PC-3 (cell line): ENCODE measurements around the gene ADGRG3. TPM values are rescaled to one million over a fixed set of nuclear protein-coding genes. Genes with fewer than 3 reads are reported as not detected.

ENCODE experiments used
- ATAC-seq: fragments of 200-7000 bp; cut with Tn5 transposase; 2 replicates; pipeline ENCODE4 v1.9.1; 2020; ENCODE audit warnings: mild to moderate bottlenecking, moderate library complexity
- BruUV-seq: library from RNA; stranded (reverse); fragments of 400-500 nt; replicated peaks from 2 replicates; lab custom pipeline; 2021; lab: Mats Ljungman, UMichigan
- CTCF ChIA-PET: fragments of 300-600 bp; sonication (Branson Sonifier 250); formaldehyde crosslinking; loops from one replicate; lab custom pipeline; 2022; ENCODE audit warnings: antibody characterized with exemption; lab: Charles Lee
- POLR2A ChIA-PET: fragments of 300-600 bp; sonication (Branson Sonifier 250); formaldehyde crosslinking; loops from one replicate; lab custom pipeline; 2022; ENCODE audit warnings: antibody characterized with exemption; ENCODE audit not compliant: unreplicated experiment; lab: Charles Lee
- DNase-seq: peaks from one replicate; pipeline ENCODE4 v3.0.0-alpha.2; 2015
- H2AFZ ChIP-seq: fragments of 300-600 bp; sonication (generic); 2 replicates; pipeline ENCODE4 v1.6.0; 2016; ENCODE audit warnings: antibody characterized with exemption, low read length
- H3F3A ChIP-seq: fragments of 300-600 bp; sonication (generic); one replicate; pipeline ENCODE4 v1.6.0; 2017; ENCODE audit warnings: antibody characterized with exemption, low read length, control low read depth, mild to moderate bottlenecking; ENCODE audit not compliant: unreplicated experiment
- H3K27ac ChIP-seq: fragments of 300-600 bp; sonication (generic); 2 replicates; pipeline ENCODE4 v1.5.1; 2016; ENCODE audit warnings: mild to moderate bottlenecking, low read length
- H3K27me3 ChIP-seq: fragments of 300-600 bp; sonication (generic); 2 replicates; pipeline ENCODE4 v1.6.1; 2016; ENCODE audit warnings: low read length, mixed read lengths
- H3K36me3 ChIP-seq: fragments of 300-600 bp; sonication (generic); 2 replicates; pipeline ENCODE4 v1.6.1; 2016; ENCODE audit warnings: low read depth, mixed run types, low read length, mixed read lengths
- H3K4me1 ChIP-seq: fragments of 300-600 bp; sonication (generic); 2 replicates; pipeline ENCODE4 v1.5.1; 2016; ENCODE audit warnings: low read length; ENCODE audit not compliant: insufficient read depth
- H3K4me2 ChIP-seq: fragments of 300-600 bp; sonication (generic); 2 replicates; pipeline ENCODE4 v1.6.0; 2016; ENCODE audit warnings: low read length
- H3K4me3 ChIP-seq: fragments of 300-600 bp; sonication (generic); 2 replicates; pipeline ENCODE4 v1.5.1; 2016; ENCODE audit warnings: mild to moderate bottlenecking, low read length, mixed read lengths
- H3K79me2 ChIP-seq: fragments of 300-600 bp; sonication (generic); 2 replicates; pipeline ENCODE4 v1.6.1; 2017; ENCODE audit warnings: low read length, mixed read lengths
- H3K9ac ChIP-seq: fragments of 300-600 bp; sonication (generic); 2 replicates; pipeline ENCODE4 v1.6.0; 2016; ENCODE audit warnings: mild to moderate bottlenecking, low read length
- H3K9me2 ChIP-seq: fragments of 300-600 bp; sonication (generic); replicated peaks from 2 replicates; pipeline ENCODE4 v1.6.1; 2016; ENCODE audit warnings: mixed run types, low read length, mixed read lengths
- H3K9me3 ChIP-seq: fragments of 300-600 bp; sonication (generic); 2 replicates; pipeline ENCODE4 v1.6.1; 2016; ENCODE audit warnings: low read length, mixed read lengths
- H4K20me1 ChIP-seq: fragments of 300-600 bp; sonication (generic); 2 replicates; pipeline ENCODE4 v1.6.1; 2016; ENCODE audit warnings: low read length, mixed read lengths
- EZH2 ChIP-seq: fragments of 300-600 bp; sonication (generic); IDR thresholded peaks from one replicate; pipeline ENCODE4 v1.6.1; 2017; ENCODE audit warnings: antibody characterized with exemption, mild to moderate bottlenecking, low read length; ENCODE audit not compliant: unreplicated experiment
- EZH2phosphoT487 ChIP-seq: fragments of 300-600 bp; sonication (generic); IDR thresholded peaks from 2 replicates; pipeline ENCODE4 v1.6.1; 2018; ENCODE audit warnings: mild to moderate bottlenecking, antibody characterized with exemption, low read length, borderline replicate concordance
- intact Hi-C: fragments of 100-400 bp; cut with micrococcal nuclease; formaldehyde crosslinking; loops from 2 replicates; pipeline ENCODE4 v1.9.0; 2023
- total RNA-seq: library from RNA; depleted of rRNA; stranded (reverse); fragments of >200 nt; gene quantifications from 2 replicates; pipeline ENCODE4 v1.2.3, GENCODE V29; 2014; rRNA removed
- TF ChIP-seq, protein P1 (sequence below): fragments of 300-600 bp; sonication (generic); conservative IDR thresholded peaks from 2 replicates; pipeline ENCODE4 v1.5.1; 2017; ENCODE audit warnings: antibody characterized with exemption, low read depth, mild to moderate bottlenecking, low read length

Gene ADGRG3
- total RNA-seq, 1 experiment from 2014 or later = not detected

DNA sequence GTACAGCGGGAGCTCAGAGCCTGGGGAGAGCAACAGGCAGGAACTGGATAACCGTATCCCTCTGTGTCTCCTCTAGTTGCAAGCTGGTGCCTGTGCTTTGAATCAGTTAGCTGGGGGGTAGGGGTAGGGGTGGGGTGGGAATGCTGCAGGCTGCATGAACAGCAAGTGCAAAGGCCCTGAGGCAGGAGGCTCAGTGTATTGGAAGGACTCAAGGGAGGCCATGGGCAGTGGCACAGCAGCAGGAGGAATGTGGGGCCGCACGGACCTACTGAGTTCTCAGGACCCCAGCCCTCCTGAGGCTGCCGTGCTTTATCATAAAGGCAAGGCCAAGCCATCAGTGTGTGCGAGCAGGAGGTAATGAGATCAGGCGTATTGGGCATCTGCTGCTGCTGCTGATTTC lies 70.7 kb downstream of the ADGRG3 start:
- Histone ChIP-seq H3K79me2 (peaks cover 15% of the 10 kb centered on the region; the same call in 1 of the 2 replicates), H3F3A (no peaks in the 10 kb centered on the region), H3K9ac (no peak overlapping the region), H3K27ac (no peak overlapping the region), H3K4me2 (no peak overlapping the region), H3K9me2 (no peaks in the 10 kb centered on the region), H2AFZ (no peak overlapping the region), H3K9me3 (no peaks in the 10 kb centered on the region), H3K36me3 (no peaks in the 10 kb centered on the region), H3K4me3 (no peak overlapping the region), H3K27me3 (no peaks in the 10 kb centered on the region), H4K20me1 (no peaks in the 10 kb centered on the region), H3K4me1 (peaks cover 14% of the 10 kb centered on the region)
- TF ChIP-seq EZH2phosphoT487 (no peak), EZH2 (no peak)
- TF ChIP-seq, protein P1, sequence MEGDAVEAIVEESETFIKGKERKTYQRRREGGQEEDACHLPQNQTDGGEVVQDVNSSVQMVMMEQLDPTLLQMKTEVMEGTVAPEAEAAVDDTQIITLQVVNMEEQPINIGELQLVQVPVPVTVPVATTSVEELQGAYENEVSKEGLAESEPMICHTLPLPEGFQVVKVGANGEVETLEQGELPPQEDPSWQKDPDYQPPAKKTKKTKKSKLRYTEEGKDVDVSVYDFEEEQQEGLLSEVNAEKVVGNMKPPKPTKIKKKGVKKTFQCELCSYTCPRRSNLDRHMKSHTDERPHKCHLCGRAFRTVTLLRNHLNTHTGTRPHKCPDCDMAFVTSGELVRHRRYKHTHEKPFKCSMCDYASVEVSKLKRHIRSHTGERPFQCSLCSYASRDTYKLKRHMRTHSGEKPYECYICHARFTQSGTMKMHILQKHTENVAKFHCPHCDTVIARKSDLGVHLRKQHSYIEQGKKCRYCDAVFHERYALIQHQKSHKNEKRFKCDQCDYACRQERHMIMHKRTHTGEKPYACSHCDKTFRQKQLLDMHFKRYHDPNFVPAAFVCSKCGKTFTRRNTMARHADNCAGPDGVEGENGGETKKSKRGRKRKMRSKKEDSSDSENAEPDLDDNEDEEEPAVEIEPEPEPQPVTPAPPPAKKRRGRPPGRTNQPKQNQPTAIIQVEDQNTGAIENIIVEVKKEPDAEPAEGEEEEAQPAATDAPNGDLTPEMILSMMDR = no peak
- ATAC-seq (no peak), DNase-seq (no peak)
- CTCF ChIA-PET = no interaction called here
- no TSS peak for BruUV-seq
- POLR2A ChIA-PET = no interaction called here
- intact Hi-C loops = no loop called here

Other genes starting within 250 kb of the ADGRG3 start
- gene CIAPIN1, start 220.9 kb upstream of the ADGRG3 start, total RNA-seq = 35.6 and 48.6 TPM in 2 replicates
- gene COQ9, start 220.8 kb upstream of the ADGRG3 start, total RNA-seq = 67.0 and 67.4 TPM in 2 replicates
- gene POLR2C, start 205.6 kb upstream of the ADGRG3 start, total RNA-seq = 83.2 and 114 TPM in 2 replicates
- 4.1 and 4.9 TPM in 2 replicates for gene DOK4, start 181.8 kb upstream of the ADGRG3 start, total RNA-seq
- gene CCDC102A, start 131.7 kb upstream of the ADGRG3 start, total RNA-seq = 12.7 and 13.9 TPM in 2 replicates
- gene ADGRG5, start 125.7 kb upstream of the ADGRG3 start, total RNA-seq = not detected in 2 replicates
- gene ADGRG1, start 39.7 kb upstream of the ADGRG3 start, total RNA-seq = 33.7 and 41.5 TPM in 2 replicates
- gene DRC7, start 26.5 kb downstream of the ADGRG3 start, total RNA-seq = not detected in 2 replicates
- 37.7 and 50.9 TPM in 2 replicates for gene KATNB1, start 67.5 kb downstream of the ADGRG3 start, total RNA-seq
- 32.6 and 42.2 TPM in 2 replicates for gene KIFC3, start 134.2 kb downstream of the ADGRG3 start, total RNA-seq